ENCODE results near the gene CNTNAP4.

Gene CNTNAP4

GRCh38 chr16:76276745-76277438 lies at the start of gene CNTNAP4:
CNTNAP4 (plus strand) TSS chr16:76277401; CDS start chr16:76277663, 262 bp downstream.
- Histone ChIP-seq H3K4me3 (no peak within 1 kb of the TSS), H3K27ac (no peak within 1 kb of the TSS)
- TF ChIP-seq, protein P1, sequence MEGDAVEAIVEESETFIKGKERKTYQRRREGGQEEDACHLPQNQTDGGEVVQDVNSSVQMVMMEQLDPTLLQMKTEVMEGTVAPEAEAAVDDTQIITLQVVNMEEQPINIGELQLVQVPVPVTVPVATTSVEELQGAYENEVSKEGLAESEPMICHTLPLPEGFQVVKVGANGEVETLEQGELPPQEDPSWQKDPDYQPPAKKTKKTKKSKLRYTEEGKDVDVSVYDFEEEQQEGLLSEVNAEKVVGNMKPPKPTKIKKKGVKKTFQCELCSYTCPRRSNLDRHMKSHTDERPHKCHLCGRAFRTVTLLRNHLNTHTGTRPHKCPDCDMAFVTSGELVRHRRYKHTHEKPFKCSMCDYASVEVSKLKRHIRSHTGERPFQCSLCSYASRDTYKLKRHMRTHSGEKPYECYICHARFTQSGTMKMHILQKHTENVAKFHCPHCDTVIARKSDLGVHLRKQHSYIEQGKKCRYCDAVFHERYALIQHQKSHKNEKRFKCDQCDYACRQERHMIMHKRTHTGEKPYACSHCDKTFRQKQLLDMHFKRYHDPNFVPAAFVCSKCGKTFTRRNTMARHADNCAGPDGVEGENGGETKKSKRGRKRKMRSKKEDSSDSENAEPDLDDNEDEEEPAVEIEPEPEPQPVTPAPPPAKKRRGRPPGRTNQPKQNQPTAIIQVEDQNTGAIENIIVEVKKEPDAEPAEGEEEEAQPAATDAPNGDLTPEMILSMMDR (IDR thresholded peaks at IDR 0.05): no peak
- DNase-seq (ENCODE audit: low spot score): no peak

GRCh38 chr16:76228546-76229146 lies 48.6 kb upstream of the CNTNAP4 start:
- Histone ChIP-seq H3K27ac (no peak overlapping the region), H3K4me3 (no peak overlapping the region)
- TF ChIP-seq, protein P1 (IDR thresholded peaks at IDR 0.05): no peak
- no peak for DNase-seq (ENCODE audit: low spot score)

GRCh38 chr16:76232704-76233103 lies 44.5 kb upstream of the CNTNAP4 start:
- TF ChIP-seq, protein P1 (IDR thresholded peaks at IDR 0.05): no peak
- H3K4me3 ChIP-seq: no peak overlapping the region
- no peak for DNase-seq (ENCODE audit: low spot score)
- H3K27ac ChIP-seq: no peak overlapping the region

DNA sequence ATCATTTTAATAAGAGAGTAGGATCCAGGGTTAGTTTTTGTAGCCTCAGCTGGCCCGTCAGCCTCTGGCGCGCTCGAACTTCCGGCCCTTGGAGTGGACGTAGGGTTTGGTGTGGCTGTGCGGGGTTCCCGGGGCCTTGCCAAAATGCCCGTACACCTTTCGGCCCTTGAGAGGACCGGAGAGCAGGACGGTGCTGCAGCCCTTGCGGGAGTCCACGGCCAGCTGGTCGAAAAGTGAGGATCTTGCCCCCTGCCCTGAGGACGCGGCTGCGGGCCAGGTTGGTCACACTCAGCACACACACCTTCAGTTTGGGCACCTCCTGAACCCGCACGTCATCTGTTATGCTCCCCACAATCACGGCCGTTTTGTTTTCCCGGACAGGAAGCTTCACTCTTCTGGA lies 42.2 kb upstream of the CNTNAP4 start:
- TF ChIP-seq, protein P1 (IDR thresholded peaks at IDR 0.05): no peak
- no peak for DNase-seq (ENCODE audit: low spot score)
- Histone ChIP-seq H3K27ac (no peak overlapping the region), H3K4me3 (no peak overlapping the region)

- H3K4me3 ChIP-seq: no peak overlapping the region
- H3K27ac ChIP-seq: no peak overlapping the region
- TF ChIP-seq, protein P1 (IDR thresholded peaks at IDR 0.05): no peak
- DNase-seq (ENCODE audit: low spot score): no peak
These were observed 41.8 kb upstream of the CNTNAP4 start for GRCh38 chr16:76235426-76235825.

GRCh38 chr16:76237471-76237870 lies 39.7 kb upstream of the CNTNAP4 start:
- TF ChIP-seq, protein P1 (IDR thresholded peaks at IDR 0.05): no peak
- Histone ChIP-seq H3K4me3 (no peak overlapping the region), H3K27ac (no peak overlapping the region)
- DNase-seq (ENCODE audit: low spot score): no peak

DNA sequence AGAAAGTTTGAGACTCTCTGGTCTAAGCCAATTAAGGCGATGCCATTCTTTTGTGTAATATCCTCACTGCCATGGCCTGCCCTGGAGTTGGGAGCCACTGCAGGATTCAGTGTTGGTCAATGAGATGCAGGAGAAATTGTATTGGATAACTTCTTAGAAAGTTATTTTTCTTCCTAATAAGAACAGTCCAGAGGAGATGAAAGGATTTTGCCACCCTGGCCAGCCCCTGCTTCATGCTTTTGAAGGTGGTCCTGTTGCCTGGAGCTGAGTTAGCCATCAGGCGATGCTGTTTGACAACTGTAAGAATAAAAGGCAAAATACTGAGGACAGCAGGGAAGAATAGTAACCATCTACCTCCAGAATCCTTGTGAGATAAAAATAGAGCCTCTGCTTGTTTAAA lies 35.4 kb upstream of the CNTNAP4 start:
- TF ChIP-seq, protein P1 (IDR thresholded peaks at IDR 0.05): no peak
- Histone ChIP-seq H3K27ac (no peak overlapping the region), H3K4me3 (no peak overlapping the region)
- no peak for DNase-seq (ENCODE audit: low spot score)

All from coronary artery (tissue), 2 donors.